Smooth muscle cell (in vitro differentiated cells): Measurements from ENCODE around the gene CSRNP3. TPM values are rescaled to one million over a fixed set of nuclear protein-coding genes. Genes with fewer than 3 reads are reported as not detected.

Experiments used
- DNase-seq: peaks from one replicate; lab custom pipeline; 2025; ENCODE audit not compliant: unreplicated experiment; lab: John Stamatoyannopoulos, UW
- H2AFZ ChIP-seq: fragments of 200-600 bp; sonication (generic); 2 replicates; pipeline ENCODE4 v1.6.0; 2016; ENCODE audit warnings: antibody characterized with exemption, low read depth, mild to moderate bottlenecking
- H3F3A ChIP-seq: fragments of 200-600 bp; sonication (generic); 2 replicates; pipeline ENCODE4 v1.6.0; 2017; ENCODE audit warnings: antibody characterized with exemption, low read depth
- H3K27ac ChIP-seq: fragments of 200-600 bp; sonication (generic); 2 replicates; pipeline ENCODE4 v1.5.1; 2016; ENCODE audit warnings: low read depth, mild to moderate bottlenecking
- H3K27me3 ChIP-seq: fragments of 200-600 bp; sonication (generic); 2 replicates; pipeline ENCODE4 v1.6.1; 2016; ENCODE audit warnings: low read depth, mild to moderate bottlenecking
- H3K36me3 ChIP-seq: fragments of 200-600 bp; sonication (generic); 2 replicates; pipeline ENCODE4 v1.5.1; 2016; ENCODE audit warnings: low read depth
- H3K4me1 ChIP-seq: fragments of 200-600 bp; sonication (generic); 2 replicates; pipeline ENCODE4 v1.5.1; 2016; ENCODE audit warnings: low read depth
- H3K4me2 ChIP-seq: fragments of 200-600 bp; sonication (generic); 2 replicates; pipeline ENCODE4 v1.6.0; 2016; ENCODE audit warnings: mild to moderate bottlenecking
- H3K4me3 ChIP-seq: fragments of 200-600 bp; sonication (generic); 2 replicates; pipeline ENCODE4 v1.5.1; 2016; ENCODE audit warnings: mild to moderate bottlenecking
- H3K79me2 ChIP-seq: fragments of 200-600 bp; sonication (generic); 2 replicates; pipeline ENCODE4 v1.6.0; 2016; ENCODE audit warnings: low read depth, mild to moderate bottlenecking
- H3K9ac ChIP-seq: fragments of 200-600 bp; sonication (generic); 2 replicates; pipeline ENCODE4 v1.6.0; 2016; ENCODE audit warnings: low read depth
- H3K9me3 ChIP-seq: fragments of 200-600 bp; sonication (generic); replicated peaks from 2 replicates; pipeline ENCODE4 v1.5.1; 2016; ENCODE audit warnings: low read depth
- H4K20me1 ChIP-seq: fragments of 200-600 bp; sonication (generic); 2 replicates; pipeline ENCODE4 v1.6.0; 2016; ENCODE audit warnings: low read depth
- WGBS: methylation state at CpG from one replicate; pipeline ENCODE4 v1.1.7; 2016; ENCODE audit warnings: low lambda C conversion rate; 5-methylcytosine and 5-hydroxymethylcytosine counted together
- polyA plus RNA-seq: library from polyadenylated mRNA; unstranded; fragments of >200 nt; fragmentation: Nextera tagmentation; extraction: Ambion mirVana; gene quantifications from 2 replicates; pipeline ENCODE4 v1.2.1, GENCODE V29; 2016
- total RNA-seq: library from RNA; depleted of rRNA; stranded (reverse); fragments of >200 nt; gene quantifications from 2 replicates; pipeline ENCODE4 v1.2.3, GENCODE V29; 2014
- TF ChIP-seq, protein P1 (sequence below): fragments of 200-600 bp; sonication (generic); IDR thresholded peaks from 2 replicates; pipeline ENCODE4 v1.5.1; 2017; ENCODE audit warnings: borderline replicate concordance, mild to moderate bottlenecking, antibody characterized with exemption; ENCODE audit not compliant: insufficient read depth, poor library complexity, severe bottlenecking

The CSRNP3 gene
- total and polyA plus RNA-seq, 2 experiments from 2014 or later = 2.8 to 7.1 TPM

DNA sequence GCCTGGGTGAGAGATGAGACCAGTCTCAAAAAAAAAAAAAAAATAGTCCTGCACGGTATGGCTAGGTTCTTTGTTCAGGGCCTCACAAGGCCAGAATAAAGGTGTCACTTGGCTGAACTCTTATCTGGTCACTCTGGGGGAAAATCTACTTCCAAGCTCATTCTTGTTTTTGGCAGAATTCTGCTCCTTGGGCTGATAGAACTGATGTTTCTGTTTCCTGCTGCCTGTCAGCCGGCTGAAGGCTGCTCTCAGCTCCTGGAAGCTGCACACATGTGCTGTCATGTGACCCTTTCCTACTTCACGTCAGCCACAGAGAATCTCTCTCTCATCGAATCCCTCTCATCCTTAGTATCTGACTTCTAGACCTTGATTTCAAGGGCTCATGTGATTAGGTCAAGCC, 10.4 kb downstream of the CSRNP3 start:
- H3K36me3 ChIP-seq = no peaks in the 10 kb centered on the region
- no peak overlapping the region for H3K9ac ChIP-seq
- no peaks in the 10 kb centered on the region for H4K20me1 ChIP-seq
- 87% methylated on average over 4 of the region's 4 CpGs for WGBS
- DNase-seq = no peak
- no peak overlapping the region for H3K27ac ChIP-seq
- no peak overlapping the region for H2AFZ ChIP-seq
- no peak overlapping the region for H3K4me3 ChIP-seq
- H3K4me2 ChIP-seq = no peak overlapping the region
- TF ChIP-seq, protein P1, sequence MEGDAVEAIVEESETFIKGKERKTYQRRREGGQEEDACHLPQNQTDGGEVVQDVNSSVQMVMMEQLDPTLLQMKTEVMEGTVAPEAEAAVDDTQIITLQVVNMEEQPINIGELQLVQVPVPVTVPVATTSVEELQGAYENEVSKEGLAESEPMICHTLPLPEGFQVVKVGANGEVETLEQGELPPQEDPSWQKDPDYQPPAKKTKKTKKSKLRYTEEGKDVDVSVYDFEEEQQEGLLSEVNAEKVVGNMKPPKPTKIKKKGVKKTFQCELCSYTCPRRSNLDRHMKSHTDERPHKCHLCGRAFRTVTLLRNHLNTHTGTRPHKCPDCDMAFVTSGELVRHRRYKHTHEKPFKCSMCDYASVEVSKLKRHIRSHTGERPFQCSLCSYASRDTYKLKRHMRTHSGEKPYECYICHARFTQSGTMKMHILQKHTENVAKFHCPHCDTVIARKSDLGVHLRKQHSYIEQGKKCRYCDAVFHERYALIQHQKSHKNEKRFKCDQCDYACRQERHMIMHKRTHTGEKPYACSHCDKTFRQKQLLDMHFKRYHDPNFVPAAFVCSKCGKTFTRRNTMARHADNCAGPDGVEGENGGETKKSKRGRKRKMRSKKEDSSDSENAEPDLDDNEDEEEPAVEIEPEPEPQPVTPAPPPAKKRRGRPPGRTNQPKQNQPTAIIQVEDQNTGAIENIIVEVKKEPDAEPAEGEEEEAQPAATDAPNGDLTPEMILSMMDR = no peak
- no peaks in the 10 kb centered on the region for H3F3A ChIP-seq
- H3K27me3 ChIP-seq = no peaks in the 10 kb centered on the region
- no peaks in the 10 kb centered on the region for H3K4me1 ChIP-seq
- peaks cover 23% of the 10 kb centered on the region for H3K79me2 ChIP-seq
- H3K9me3 ChIP-seq = no peaks in the 10 kb centered on the region

DNA sequence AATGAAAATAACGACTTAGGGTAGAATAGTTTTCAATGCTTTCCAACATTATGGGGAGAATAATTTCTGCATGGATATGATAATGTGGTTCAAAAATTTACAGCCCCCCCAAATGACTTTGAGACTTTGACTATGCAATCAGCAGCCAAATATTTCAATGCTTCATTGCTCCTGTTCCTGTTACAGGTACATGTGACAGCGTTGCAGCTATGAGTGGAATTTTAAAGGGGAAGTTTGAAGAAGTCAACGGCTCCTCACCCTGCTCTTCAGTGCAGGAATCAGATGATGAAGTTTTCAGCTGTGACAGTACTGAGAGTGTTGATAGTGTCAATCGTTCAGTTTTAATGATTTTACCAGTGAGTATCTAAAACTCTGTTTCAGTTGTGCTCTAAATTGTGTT, 25.1 kb downstream of the CSRNP3 start:
- H3K27me3 ChIP-seq = no peaks in the 10 kb centered on the region
- WGBS = 92% methylated on average over 4 of the region's 4 CpGs

DNA sequence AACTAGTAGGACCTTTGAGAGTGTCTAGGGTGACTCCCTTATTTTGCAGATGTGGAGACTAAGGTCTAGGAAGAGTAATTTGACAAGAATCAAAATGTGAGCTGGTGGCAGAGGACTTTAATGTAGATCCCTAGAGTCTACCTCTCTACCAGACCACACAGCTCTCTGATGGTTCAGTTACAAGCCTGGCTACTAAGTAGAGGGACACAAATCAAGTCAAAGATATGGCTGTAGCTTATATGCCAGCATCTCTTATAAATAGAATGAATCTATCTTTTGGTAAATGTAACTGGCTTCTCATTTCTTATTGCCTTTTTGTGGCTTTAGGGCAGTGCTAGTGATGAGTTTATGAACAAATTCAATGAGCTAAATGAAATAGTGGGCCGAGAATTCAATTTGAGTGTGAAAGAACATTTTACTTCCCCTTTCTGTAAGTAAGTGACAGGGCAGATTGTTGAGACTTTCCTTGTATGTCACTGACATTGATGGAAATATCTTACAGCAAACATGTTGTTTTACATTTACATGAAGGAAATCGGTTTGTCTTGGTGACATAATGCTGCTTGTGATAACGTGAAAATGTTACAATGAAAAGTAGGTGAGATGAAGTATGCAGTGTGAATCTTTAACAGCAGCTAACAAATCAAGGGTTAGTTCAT, 28.3 kb downstream of the CSRNP3 start:
- no peaks in the 10 kb centered on the region for H3K27me3 ChIP-seq
- H3K79me2 ChIP-seq = no peaks in the 10 kb centered on the region
- 90% methylated on average over 3 of the region's 3 CpGs for WGBS
- H3K9ac ChIP-seq = no peak overlapping the region
- no peaks in the 10 kb centered on the region for H3K4me1 ChIP-seq
- no peak overlapping the region for H3K27ac ChIP-seq
- H3K4me2 ChIP-seq = no peak overlapping the region
- TF ChIP-seq, protein P1 = no peak
- no peaks in the 10 kb centered on the region for H3F3A ChIP-seq
- no peak overlapping the region for H2AFZ ChIP-seq
- DNase-seq = no peak
- H4K20me1 ChIP-seq = no peaks in the 10 kb centered on the region
- H3K36me3 ChIP-seq = no peaks in the 10 kb centered on the region
- no peaks in the 10 kb centered on the region for H3K9me3 ChIP-seq
- H3K4me3 ChIP-seq = no peak overlapping the region

More for the DNA sequence above, 25.1 kb downstream of the CSRNP3 start:
- no peak overlapping the region for H3K9ac ChIP-seq
- H3K9me3 ChIP-seq = no peaks in the 10 kb centered on the region
- no peak for DNase-seq
- TF ChIP-seq, protein P1 = no peak
- no peak overlapping the region for H3K27ac ChIP-seq
- no peaks in the 10 kb centered on the region for H3K36me3 ChIP-seq
- no peaks in the 10 kb centered on the region for H3F3A ChIP-seq
- no peaks in the 10 kb centered on the region for H3K4me1 ChIP-seq
- H2AFZ ChIP-seq = no peak overlapping the region
- H3K4me3 ChIP-seq = no peak overlapping the region
- no peaks in the 10 kb centered on the region for H4K20me1 ChIP-seq
- H3K79me2 ChIP-seq = no peaks in the 10 kb centered on the region
- H3K4me2 ChIP-seq = no peak overlapping the region

DNA sequence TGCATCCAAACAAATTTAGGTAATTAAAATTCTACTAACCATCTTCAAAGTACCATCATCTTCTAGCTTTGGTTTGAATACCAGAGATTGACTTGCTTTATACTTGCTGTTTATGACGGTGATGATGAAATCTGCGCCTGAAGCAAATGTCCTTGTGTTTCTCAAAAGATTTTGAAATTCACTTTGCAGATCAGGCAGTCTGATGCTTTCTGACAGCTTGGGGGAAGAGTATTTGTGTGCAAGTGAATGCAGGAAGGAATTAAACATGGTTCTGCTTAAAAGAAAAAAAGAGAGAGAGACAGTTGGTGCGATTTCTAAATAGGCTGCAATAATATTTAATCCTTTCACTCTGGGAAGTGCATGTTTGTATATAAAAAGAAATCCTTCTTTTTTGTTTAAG, 29.6 kb downstream of the CSRNP3 start:
- Histone ChIP-seq H3F3A (no peaks in the 10 kb centered on the region), H3K9ac (no peak overlapping the region), H3K36me3 (no peaks in the 10 kb centered on the region), H3K9me3 (no peaks in the 10 kb centered on the region), H3K4me2 (no peak overlapping the region), H3K4me1 (no peaks in the 10 kb centered on the region), H3K79me2 (no peaks in the 10 kb centered on the region), H3K27ac (no peak overlapping the region), H3K4me3 (no peak overlapping the region), H4K20me1 (no peaks in the 10 kb centered on the region), H2AFZ (no peak overlapping the region), H3K27me3 (no peaks in the 10 kb centered on the region)
- no peak for DNase-seq
- WGBS = 81% methylated on average over 3 of the region's 3 CpGs
- TF ChIP-seq, protein P1 = no peak
